Endothelial cell of umbilical vein (primary cell): ENCODE measurements around the gene GLIPR1L2. TPM values are rescaled to one million over a fixed set of nuclear protein-coding genes. Genes with fewer than 3 reads are reported as not detected.

Source experiments
- BruUV-seq: library from RNA; stranded (reverse); fragments of 400-500 nt; replicated peaks from 2 replicates; lab custom pipeline; 2021; lab: Mats Ljungman, UMichigan
- CTCF ChIA-PET: fragments of 300-600, 350-600 bp; sonication (Branson Sonifier 250); formaldehyde crosslinking; loops from one replicate; lab custom pipeline; 2021; ENCODE audit warnings: antibody characterized with exemption, inconsistent platforms; lab: Charles Lee
- POLR2A ChIA-PET: fragments of 300-600, 350-600 bp; sonication (Branson Sonifier 250); formaldehyde crosslinking; loops from one replicate; lab custom pipeline; 2021; ENCODE audit warnings: antibody characterized with exemption, inconsistent platforms; lab: Charles Lee
- DNase-seq: peaks from one replicate; pipeline ENCODE4 v3.0.0-alpha.2; 2011; ENCODE audit warnings: low read depth, low spot score
- FAIRE-seq: peaks from 2 replicates; lab custom pipeline; 2011; peaks lifted over from hg19 to GRCh38; lab: Jason Lieb, UNC
- H2AFZ ChIP-seq: 2 replicates; pipeline ENCODE4 v1.6.0; 2012; ENCODE audit warnings: low read depth, low read length, control low read depth, inconsistent platforms
- H3K27ac ChIP-seq: 2 replicates; pipeline ENCODE4 v1.5.1; 2011; ENCODE audit warnings: low read depth, mild to moderate bottlenecking, control low read depth, low read length, moderate library complexity; ENCODE audit not compliant: insufficient read depth
- H3K27me3 ChIP-seq, 2 experiments: 2 replicates each; pipeline versions ENCODE4 v1.6.0 to v1.6.1; 2011; ENCODE audit warnings: low read length in 2 of 2, mixed read lengths in 1 of 2; ENCODE audit not compliant: control insufficient read depth in 2 of 2, insufficient read depth in 2 of 2
- H3K36me3 ChIP-seq, 2 experiments: 2 replicates in 1 of 2; 3 replicates in 1 of 2; pipeline ENCODE4 v1.5.1; 2011; ENCODE audit warnings: low read length in 2 of 2, mild to moderate bottlenecking in 1 of 2, moderate library complexity in 1 of 2; ENCODE audit not compliant: control insufficient read depth in 2 of 2, insufficient read depth in 2 of 2; ENCODE audit errors: extremely low read depth in 1 of 2
- H3K4me1 ChIP-seq: 3 replicates; pipeline ENCODE4 v1.5.1; 2011; ENCODE audit warnings: mild to moderate bottlenecking, low read length; ENCODE audit not compliant: control insufficient read depth, insufficient read depth; ENCODE audit errors: extremely low read depth
- H3K4me2 ChIP-seq: 2 replicates; pipeline ENCODE4 v1.6.1; 2011; ENCODE audit warnings: low read length, control low read depth, mixed read lengths; ENCODE audit not compliant: insufficient read depth
- H3K4me3 ChIP-seq, 3 experiments: fragments of 200-600 bp in 1 of 3; sonication (generic), shearing (Covaris generic) in 1 of 3; replicated peaks in 1 of 3; 2 replicates each; pipeline ENCODE4 v1.5.1; 2011 to 2016; ENCODE audit warnings: control low read depth in 3 of 3, low read length in 3 of 3, mild to moderate bottlenecking in 2 of 3, inconsistent platforms in 1 of 3, low read depth in 1 of 3, moderate library complexity in 1 of 3; ENCODE audit not compliant: insufficient read depth in 1 of 3
- H3K79me2 ChIP-seq: 2 replicates; pipeline ENCODE4 v1.6.0; 2012; ENCODE audit warnings: low read length, inconsistent platforms; ENCODE audit not compliant: control insufficient read depth, insufficient read depth
- H3K9ac ChIP-seq: replicated peaks from 2 replicates; pipeline ENCODE3; 2011; ENCODE audit warnings: low read length, control low read depth; ENCODE audit not compliant: insufficient read depth; ENCODE audit errors: extremely low read depth
- H3K9me1 ChIP-seq: replicated peaks from 3 replicates; pipeline ENCODE4 v1.6.0; 2011; ENCODE audit warnings: mild to moderate bottlenecking, low read length; ENCODE audit not compliant: control insufficient read depth, insufficient read depth; ENCODE audit errors: extremely low read depth
- H3K9me3 ChIP-seq: replicated peaks from 2 replicates; pipeline ENCODE4 v1.5.1; 2012; ENCODE audit warnings: low read length, inconsistent platforms; ENCODE audit not compliant: control insufficient read depth, insufficient read depth
- H4K20me1 ChIP-seq: replicated peaks from 2 replicates; pipeline ENCODE3; 2011; ENCODE audit warnings: mild to moderate bottlenecking, low read length; ENCODE audit not compliant: control insufficient read depth, insufficient read depth; ENCODE audit errors: extremely low read depth
- EZH2 ChIP-seq: IDR thresholded peaks from 2 replicates; pipeline ENCODE4 v1.6.1; 2012; ENCODE audit warnings: borderline replicate concordance, low read depth, mild to moderate bottlenecking, moderate library complexity, low read length, inconsistent platforms; ENCODE audit not compliant: severe bottlenecking
- FOS ChIP-seq: IDR thresholded peaks from 2 replicates; pipeline ENCODE4 v1.6.1; 2011; ENCODE audit warnings: mild to moderate bottlenecking, low read length, moderate library complexity, borderline replicate concordance; ENCODE audit not compliant: insufficient read depth
- GATA2 ChIP-seq: IDR thresholded peaks from 2 replicates; pipeline ENCODE4 v1.7.0; 2011; ENCODE audit warnings: low read depth, mild to moderate bottlenecking, moderate library complexity, mixed read lengths, low read length; ENCODE audit not compliant: insufficient read length, insufficient read depth
- JUN ChIP-seq: IDR thresholded peaks from 2 replicates; pipeline ENCODE4 v1.6.1; 2011; ENCODE audit warnings: borderline replicate concordance, low read depth; ENCODE audit not compliant: insufficient read length, insufficient read depth
- MAX ChIP-seq: IDR thresholded peaks from 2 replicates; pipeline ENCODE4 v1.6.1; 2011; ENCODE audit not compliant: insufficient read depth, insufficient read length
- MYC ChIP-seq: IDR thresholded peaks from one replicate; pipeline ENCODE4 v1.6.1; 2011; ENCODE audit warnings: mild to moderate bottlenecking, low read depth, low read length
- POLR2A ChIP-seq: IDR thresholded peaks from 2 replicates; pipeline ENCODE4 v1.6.1; 2012; ENCODE audit warnings: low read depth, mild to moderate bottlenecking, control low read depth, low read length
- POLR2AphosphoS5 ChIP-seq: IDR thresholded peaks from 2 replicates; pipeline ENCODE4 v1.6.1; 2012; ENCODE audit warnings: low read depth, mild to moderate bottlenecking, control low read depth, low read length, moderate library complexity; ENCODE audit not compliant: insufficient read depth
- dilution Hi-C: fragments of 300-500 bp; cut with MboI; formaldehyde crosslinking; loops from one replicate; pipeline ENCODE4 v1.15.0; 2019; ENCODE audit warnings: low sequenced_read_pairs; ENCODE audit not compliant: extremely low pct_ligation_motif_present
- intact Hi-C: fragments of 100-400 bp; cut with micrococcal nuclease; formaldehyde crosslinking; loops from one replicate; pipeline ENCODE4 v1.10.0; 2022
- polyA plus RNA-seq, 4 experiments: library from polyadenylated mRNA; depleted of rRNA in 3 of 4; stranded (reverse) in 3 of 4; unstranded in 1 of 4; fragments of >200 nt; gene quantifications; 2 replicates each; pipeline versions ENCODE4 v1.2.1 to v1.2.3, GENCODE V29; 2011 to 2012; ENCODE audit warnings: missing spikeins in 1 of 4
- total RNA-seq: library from RNA; stranded (reverse); gene quantifications from 2 replicates; pipeline ENCODE4 v1.2.3, GENCODE V29; 2021
- TF ChIP-seq, protein P1 (sequence below), 2 donors: IDR thresholded peaks; 1 replicate in 1 of 2; 2 replicates in 1 of 2; pipeline ENCODE4 v1.5.1; 2011; ENCODE audit warnings: low read length in 2 of 2, mild to moderate bottlenecking in 2 of 2, moderate library complexity in 2 of 2, control low read depth in 1 of 2, inconsistent platforms in 1 of 2, low read depth in 1 of 2; ENCODE audit not compliant: insufficient read depth in 1 of 2; ENCODE audit errors: extremely low read depth in 1 of 2

GLIPR1L2 gene
- total and polyA plus RNA-seq, 2 donors (not counting 3 experiments of a cell fraction or from before 2014, with no cell fraction given), result 0.07 TPM; not detected in 1

- POLR2A ChIA-PET, result no interaction called here
- H3K4me3 ChIP-seq, result no peak overlapping the region
- H3K79me2 ChIP-seq, result no peaks in the 10 kb centered on the region
- no peaks in the 10 kb centered on the region for H3K4me1 ChIP-seq
- no peaks in the 10 kb centered on the region for H3K36me3 ChIP-seq
- H3K4me2 ChIP-seq, result no peak overlapping the region
- H3K9me1 ChIP-seq, result no peaks in the 10 kb centered on the region
- no peak overlapping the region for H3K9ac ChIP-seq
- DNase-seq (no peak), FAIRE-seq (no peak)
- BruUV-seq, result no TSS peak
- H3K9me3 ChIP-seq, result no peaks in the 10 kb centered on the region
- dilution Hi-C loops, result no loop called here
- no peak overlapping the region for H2AFZ ChIP-seq
- no peaks in the 10 kb centered on the region for H4K20me1 ChIP-seq
- H3K27ac ChIP-seq, result no peak overlapping the region
- CTCF ChIA-PET, result interaction anchor here (1.6 kb wide), 1 partner anchor 8 kb away, joined by 7 read pairs; no protein-coding TSS in a partner anchor
- H3K27me3 ChIP-seq, result no peaks in the 10 kb centered on the region
- intact Hi-C loops, result no loop called here
- TF ChIP-seq FOS (no peak), MAX (no peak), POLR2A (no peak), JUN (no peak), EZH2 (no peak), MYC (no peak), GATA2 (no peak), POLR2AphosphoS5 (no peak)
- TF ChIP-seq, protein P1, sequence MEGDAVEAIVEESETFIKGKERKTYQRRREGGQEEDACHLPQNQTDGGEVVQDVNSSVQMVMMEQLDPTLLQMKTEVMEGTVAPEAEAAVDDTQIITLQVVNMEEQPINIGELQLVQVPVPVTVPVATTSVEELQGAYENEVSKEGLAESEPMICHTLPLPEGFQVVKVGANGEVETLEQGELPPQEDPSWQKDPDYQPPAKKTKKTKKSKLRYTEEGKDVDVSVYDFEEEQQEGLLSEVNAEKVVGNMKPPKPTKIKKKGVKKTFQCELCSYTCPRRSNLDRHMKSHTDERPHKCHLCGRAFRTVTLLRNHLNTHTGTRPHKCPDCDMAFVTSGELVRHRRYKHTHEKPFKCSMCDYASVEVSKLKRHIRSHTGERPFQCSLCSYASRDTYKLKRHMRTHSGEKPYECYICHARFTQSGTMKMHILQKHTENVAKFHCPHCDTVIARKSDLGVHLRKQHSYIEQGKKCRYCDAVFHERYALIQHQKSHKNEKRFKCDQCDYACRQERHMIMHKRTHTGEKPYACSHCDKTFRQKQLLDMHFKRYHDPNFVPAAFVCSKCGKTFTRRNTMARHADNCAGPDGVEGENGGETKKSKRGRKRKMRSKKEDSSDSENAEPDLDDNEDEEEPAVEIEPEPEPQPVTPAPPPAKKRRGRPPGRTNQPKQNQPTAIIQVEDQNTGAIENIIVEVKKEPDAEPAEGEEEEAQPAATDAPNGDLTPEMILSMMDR (IDR thresholded peaks at IDR 0.05; ENCODE audit: extremely low read depth in 1 of 2, insufficient read depth in 1 of 2, low read depth in 1 of 2, low read length in 2 of 2), result no peak
These were observed 37.9 kb downstream of the GLIPR1L2 start for GRCh38 chr12:75428767-75429166.
